SW 1271 (cell line): ENCODE measurements around the gene NPFFR1.
"Not testable (repeated sequence)": the region's sequence is repeated elsewhere in the genome, so short reads cannot be mapped to it uniquely, and the experiment has no call there.

Source experiments
- DNase-seq, 2 experiments: peaks; one replicate each; lab custom pipeline; 2025; lab: John Stamatoyannopoulos, UW

NPFFR1 gene

DNA sequence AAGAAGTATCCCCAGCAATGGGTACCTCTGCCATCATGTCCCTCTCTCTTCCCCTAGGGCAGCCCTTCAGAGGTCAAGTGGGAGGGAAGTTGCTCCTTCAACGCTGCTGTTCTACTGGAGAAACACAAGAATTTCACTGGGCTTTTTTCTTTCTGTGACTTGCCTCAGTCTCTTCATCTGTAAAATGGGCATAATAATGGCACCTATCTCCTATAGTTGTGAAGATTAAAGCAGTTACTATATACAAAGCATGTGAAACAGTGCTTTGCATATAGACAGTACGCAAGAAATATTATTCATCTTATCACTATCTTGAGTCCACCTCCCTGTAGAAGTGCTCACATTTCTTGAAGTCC, 1.6 kb upstream of the NPFFR1 start:
- DNase-seq = no peak

- DNase-seq = no peak
Measured at GRCh38 chr10:70284542-70285475, 1.0 kb upstream of the NPFFR1 start.

DNA sequence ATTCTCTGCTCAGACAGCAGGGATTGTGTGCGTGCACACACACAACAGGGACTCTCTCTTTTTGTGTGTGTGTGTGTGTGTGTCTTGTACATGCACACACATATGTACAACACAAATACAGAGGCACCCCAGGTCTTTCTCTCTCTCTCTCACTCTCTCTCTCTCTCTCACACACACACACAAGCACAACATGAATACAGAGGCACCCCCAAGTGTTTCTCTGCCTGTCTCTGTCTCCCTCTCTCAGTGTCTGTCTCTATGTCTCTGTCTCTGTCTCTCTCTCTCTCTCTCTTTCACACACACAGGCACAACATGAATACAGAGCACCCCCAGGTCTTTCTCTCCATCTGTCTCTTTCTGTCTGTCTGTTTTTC, 746 bp downstream of the NPFFR1 start:
- DNase-seq = no peak

GRCh38 chr10:70281609-70282008, 2.2 kb downstream of the NPFFR1 start:
- DNase-seq = no peak

DNA sequence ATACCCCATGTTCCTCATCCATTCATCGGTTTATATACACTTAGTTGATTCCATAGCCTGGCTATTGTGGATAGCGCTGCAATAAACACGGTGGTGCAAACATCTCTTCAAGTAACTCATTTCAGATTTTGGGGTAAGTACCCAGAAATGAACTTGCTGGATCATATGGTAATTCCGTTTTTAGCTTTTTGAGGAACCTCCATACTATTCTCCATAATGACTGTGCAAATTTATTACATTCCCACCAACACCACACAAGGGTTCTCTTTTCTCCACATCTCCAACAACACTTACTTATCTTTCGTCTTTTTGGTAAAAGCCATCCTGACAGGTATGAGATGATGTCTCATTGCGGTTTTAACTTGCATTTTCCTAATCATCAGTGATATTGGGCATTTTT, 3.7 kb downstream of the NPFFR1 start:
- no peak for DNase-seq

GRCh38 chr10:70277396-70278030, 6.3 kb downstream of the NPFFR1 start:
- DNase-seq = no peak

GRCh38 chr10:70274643-70275042, 9.2 kb downstream of the NPFFR1 start:
- no peak for DNase-seq

GRCh38 chr10:70272925-70273316, 10.9 kb downstream of the NPFFR1 start:
- peak in 1 of 2 experiments; percentile 30 for DNase-seq

DNA sequence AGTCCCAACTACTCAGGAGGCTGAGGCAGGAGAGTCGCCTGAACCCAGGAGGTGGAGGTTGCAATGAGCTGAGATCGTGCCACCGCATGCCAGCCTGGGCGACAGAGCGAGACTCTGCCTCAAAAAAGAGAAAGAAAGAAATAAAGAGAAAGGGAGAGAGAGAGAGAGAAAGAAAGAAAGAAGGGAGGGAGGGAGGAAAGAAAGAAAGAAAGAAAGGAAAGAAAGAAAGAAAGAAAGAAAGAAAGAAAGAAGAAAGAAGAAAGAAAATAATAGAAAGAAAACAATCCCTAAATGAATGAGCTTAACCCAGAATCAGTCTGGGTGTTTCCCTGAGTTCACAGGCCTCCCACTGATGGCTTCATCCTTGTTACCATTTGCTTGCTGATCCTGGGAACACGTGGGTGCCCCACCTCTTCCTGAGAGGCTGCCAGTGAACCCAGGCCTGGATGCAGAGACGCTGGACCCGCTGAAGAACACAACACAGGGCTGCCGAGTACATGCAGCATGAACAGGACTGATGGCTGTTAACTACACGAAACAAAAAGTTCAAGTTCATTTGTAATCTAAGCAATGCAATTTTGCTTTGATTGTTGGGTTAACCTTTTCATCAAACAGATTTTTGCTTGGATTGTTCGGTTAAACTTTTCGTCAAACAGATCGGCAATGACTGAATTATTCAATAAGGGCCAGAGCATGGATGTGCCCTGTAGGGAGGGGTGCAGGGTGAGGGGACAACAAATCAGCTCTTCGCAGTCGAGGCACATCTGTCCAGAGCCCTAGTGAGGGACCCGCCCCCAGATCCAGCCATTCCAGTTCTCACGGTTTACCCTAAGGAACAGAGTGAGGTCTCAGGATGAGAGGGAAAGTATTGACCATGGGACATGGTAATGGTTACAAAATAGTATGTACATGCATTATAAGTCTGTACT, 11.5 kb downstream of the NPFFR1 start:
- no peak for DNase-seq

- no peak for DNase-seq
Measured at GRCh38 chr10:70270952-70271351, 12.9 kb downstream of the NPFFR1 start.

GRCh38 chr10:70269741-70270140, 14.1 kb downstream of the NPFFR1 start:
- DNase-seq = no peak

GRCh38 chr10:70268376-70268775, 15.4 kb downstream of the NPFFR1 start:
- no peak for DNase-seq

DNA sequence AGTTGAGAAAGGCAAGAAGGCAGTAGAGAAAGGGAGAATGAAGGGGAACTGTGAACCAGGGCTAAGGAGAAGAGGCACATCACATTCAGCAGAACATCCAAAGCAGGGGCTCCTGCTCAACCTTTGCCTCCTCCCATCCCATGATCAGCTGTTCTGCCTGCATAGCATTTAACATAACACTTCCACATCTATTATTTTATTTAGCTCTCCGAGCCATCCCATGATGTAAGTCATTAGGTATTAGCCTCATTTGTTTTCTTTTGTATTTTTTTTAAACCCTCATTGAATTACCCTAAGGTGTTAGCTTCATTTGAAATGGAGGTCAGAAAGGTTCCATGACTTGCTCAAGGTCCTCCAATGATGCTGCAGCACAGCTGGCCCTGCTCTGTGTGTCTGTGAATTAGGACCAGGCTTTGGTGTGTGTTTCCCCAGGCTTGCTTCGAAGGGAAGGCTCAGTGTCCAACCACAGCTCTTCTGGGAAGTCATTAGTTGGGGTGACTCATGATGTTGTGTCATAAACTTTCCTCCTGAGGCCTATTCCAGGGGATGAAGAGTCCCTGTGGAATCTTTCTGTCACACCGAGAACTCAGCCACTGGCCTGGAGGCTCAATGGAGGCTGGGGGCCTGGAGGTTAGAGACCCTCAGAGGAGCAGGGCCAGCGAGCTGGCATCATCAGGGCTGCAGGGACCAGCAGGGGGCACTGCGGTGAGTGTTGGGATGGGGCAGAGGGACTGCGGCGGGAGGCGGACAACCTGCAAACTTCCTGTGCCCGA, 16.5 kb downstream of the NPFFR1 start:
- peak; percentile 63 to 80 for DNase-seq

GRCh38 chr10:70266701-70267100, 17.1 kb downstream of the NPFFR1 start:
- DNase-seq = no peak

DNA sequence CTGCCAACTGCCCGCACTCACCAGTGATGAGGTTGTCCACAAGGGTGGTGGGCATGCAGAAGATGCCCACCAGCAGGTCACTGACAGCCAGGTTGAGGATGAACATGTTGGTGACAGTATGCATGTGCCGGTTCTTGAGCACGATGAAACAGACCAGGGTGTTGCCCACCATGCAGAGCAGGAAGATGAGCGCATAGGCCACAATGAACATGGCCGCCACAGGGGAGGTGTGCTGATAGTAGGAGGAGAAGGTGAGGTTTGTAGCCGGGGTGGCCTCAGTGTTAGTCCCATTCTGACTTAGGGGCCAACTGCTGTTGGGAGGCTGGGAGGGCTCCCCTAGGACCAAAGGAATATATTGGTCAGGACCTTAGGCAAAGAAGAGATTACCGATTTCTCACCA, 17.7 kb downstream of the NPFFR1 start:
- DNase-seq = no peak

- peak in 1 of 2 experiments; percentile 26 for DNase-seq
Measured at GRCh38 chr10:70265032-70265689, 18.6 kb downstream of the NPFFR1 start.

GRCh38 chr10:70260734-70261133, 23.1 kb downstream of the NPFFR1 start:
- DNase-seq = no peak

DNA sequence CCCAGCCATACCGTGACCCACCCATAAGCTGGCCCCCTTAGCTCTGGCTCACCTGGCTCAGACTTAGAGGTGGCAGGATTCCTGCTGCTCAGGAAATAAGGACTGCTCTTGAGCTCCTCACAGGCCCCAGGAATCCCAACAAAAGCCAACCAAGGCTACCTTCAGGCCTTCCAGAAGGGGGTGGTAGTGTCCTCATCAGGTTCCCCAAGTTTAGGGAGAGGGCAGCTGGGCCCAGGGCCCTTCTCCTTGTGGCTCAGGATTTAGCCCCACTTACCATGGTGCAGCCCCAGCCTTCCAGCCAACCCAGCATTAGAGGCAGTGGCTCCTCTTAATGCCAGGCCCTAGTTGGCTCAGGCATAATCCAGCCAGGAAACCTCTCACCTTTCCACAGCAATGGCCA, 23.5 kb downstream of the NPFFR1 start:
- DNase-seq = no peak

- no peak for DNase-seq
Measured at GRCh38 chr10:70258216-70258615, 25.6 kb downstream of the NPFFR1 start.

DNA sequence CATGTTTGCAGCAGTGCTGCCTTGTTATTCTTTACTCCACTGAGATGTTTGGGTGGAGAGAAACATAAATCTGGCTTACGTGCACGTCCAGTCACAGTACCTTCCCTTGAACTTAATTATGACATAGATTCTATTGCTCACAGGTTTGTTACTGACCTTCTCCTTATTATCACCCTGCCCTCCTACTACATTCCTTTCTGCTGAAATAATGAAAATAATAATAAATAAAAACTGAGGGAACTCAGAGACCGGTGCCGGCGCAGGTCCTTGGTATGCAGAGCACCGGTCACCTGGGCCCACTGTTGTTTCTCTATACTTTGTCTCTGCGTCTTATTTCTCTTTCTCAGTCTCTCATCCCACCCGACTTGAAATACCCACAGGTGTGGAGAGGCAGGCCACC, 26.0 kb downstream of the NPFFR1 start:
- DNase-seq = not testable (repeated sequence)

DNA sequence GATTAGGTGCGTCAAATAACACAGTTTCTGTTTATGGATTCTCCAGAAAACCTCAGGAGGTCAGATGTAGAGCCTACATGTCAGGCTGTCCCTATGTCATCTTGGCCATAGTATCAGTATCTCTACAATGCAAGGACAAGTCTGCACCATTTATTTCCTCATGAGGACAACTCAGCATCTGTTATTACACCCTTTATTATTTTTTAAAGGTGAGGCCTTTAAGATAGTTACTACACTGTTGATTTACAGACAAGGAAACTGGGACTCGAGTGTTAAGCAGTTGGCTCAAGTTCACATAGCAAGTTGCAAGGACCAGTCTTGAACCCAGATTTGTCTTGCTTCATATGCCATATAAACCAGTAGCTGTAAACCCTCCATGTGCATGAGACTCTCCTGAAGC, 27.3 kb downstream of the NPFFR1 start:
- no peak for DNase-seq
